Dermis microvascular lymphatic vessel endothelial cell (primary cell): ENCODE data around the gene ING2. TPM values are rescaled to one million over a fixed set of nuclear protein-coding genes. Genes with fewer than 3 reads are reported as not detected.
"Not testable (repeated sequence)": the region's sequence is repeated elsewhere in the genome, so short reads cannot be mapped to it uniquely, and the experiment has no call there.

Experiments used
- DNase-seq, 2 donors: peaks; one replicate each; pipeline versions ENCODE4 v3.0.0 to v3.0.0-alpha.2; 2010; ENCODE audit warnings: low read depth in 2 of 2
- total RNA-seq: library from RNA; depleted of rRNA; stranded (reverse); fragments of >200 nt; gene quantifications from 2 replicates; pipeline ENCODE4 v1.2.1, GENCODE V29; 2014

Gene ING2, protein sequence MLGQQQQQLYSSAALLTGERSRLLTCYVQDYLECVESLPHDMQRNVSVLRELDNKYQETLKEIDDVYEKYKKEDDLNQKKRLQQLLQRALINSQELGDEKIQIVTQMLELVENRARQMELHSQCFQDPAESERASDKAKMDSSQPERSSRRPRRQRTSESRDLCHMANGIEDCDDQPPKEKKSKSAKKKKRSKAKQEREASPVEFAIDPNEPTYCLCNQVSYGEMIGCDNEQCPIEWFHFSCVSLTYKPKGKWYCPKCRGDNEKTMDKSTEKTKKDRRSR
- total RNA-seq = 2.6 and 4.0 TPM in 2 replicates

DNA sequence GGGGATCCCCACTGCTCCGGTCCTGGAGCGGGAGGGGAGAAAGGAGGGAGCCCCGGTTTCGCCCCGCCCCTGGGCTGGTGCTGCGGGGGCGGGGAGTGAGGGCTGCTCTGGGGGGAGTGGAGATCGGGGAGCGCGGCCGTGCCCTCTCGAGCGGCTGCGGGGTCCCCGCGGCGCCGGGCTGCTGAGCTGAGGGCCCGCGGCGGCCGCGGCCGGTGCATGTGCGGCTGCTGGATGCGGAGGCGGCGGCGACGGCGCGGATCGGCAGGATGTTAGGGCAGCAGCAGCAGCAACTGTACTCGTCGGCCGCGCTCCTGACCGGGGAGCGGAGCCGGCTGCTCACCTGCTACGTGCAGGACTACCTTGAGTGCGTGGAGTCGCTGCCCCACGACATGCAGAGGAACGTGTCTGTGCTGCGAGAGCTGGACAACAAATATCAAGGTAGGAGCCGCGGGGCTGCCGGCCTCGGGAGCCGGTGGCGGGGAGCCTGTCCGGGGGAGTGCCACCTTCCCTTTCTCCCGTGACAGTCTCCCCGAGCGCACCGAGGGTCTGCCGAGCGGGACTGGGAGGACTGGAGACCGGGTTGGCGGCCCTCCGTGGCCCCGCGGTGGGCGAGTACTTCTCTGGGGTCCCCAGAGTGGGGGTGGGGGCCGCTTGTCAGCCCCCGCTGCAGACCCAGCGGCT is at the start of gene ING2:
ING2 (plus strand) TSS at position 129 of the 681 bp plus-strand sequence; CDS start at position 267, 138 bp downstream.
- peak in 1 of 2 donors; percentile 76 for DNase-seq

DNA sequence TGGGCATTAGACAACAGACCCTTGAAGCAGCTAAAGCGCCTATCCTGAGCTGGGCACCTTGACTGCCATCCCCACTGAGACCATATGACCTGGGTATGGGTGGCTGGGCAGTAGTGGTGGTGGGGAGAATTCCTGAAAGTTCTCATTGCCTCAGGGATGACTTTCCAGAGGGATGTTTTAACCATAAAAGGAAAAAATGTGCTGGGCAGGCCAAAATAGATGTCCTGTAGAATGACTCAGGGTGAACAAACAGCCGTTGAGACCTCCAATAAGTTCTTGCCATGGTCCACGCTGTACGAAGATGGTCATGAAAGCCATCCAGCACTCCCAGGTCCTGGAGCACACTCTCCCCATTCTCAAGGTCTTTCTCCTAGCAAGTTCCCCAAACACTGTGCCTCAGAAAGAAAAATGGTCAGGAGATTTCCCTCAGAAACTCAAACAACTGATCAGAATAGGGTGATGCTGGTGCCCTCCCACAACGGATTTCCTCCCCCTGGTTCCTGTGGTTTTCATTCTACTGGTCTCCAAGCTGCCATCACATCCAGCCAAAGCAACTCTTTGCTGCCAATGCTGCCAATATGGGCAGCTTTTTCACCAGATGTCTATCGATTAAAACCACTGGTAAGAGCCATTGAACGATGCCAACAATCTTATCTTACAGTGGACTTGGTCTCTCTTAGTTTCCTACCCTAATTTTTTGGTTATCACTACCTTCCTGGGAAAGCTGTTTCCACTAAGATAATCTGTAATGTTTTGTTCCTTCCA is 49.2 kb upstream of the ING2 start:
- DNase-seq = no peak

DNA sequence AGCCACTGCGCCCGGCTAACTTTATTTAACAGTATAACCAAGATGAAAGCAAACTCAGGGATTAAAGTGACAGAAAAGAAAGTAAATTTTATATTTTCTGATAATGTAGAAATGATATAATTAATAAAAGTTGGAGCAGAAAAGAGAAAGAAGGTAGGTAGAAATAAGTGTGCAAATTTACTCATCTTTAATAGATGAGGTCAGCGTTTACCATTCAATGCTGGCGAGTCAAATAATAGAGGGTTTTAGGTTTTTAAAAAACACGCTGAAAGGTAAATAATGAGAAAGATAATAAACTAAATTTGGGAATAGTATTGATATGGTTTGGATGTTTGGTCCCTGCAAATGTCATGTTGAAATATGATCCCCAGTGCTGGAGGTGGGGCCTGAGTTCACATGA is 46.9 kb upstream of the ING2 start:
- DNase-seq = no peak

DNA sequence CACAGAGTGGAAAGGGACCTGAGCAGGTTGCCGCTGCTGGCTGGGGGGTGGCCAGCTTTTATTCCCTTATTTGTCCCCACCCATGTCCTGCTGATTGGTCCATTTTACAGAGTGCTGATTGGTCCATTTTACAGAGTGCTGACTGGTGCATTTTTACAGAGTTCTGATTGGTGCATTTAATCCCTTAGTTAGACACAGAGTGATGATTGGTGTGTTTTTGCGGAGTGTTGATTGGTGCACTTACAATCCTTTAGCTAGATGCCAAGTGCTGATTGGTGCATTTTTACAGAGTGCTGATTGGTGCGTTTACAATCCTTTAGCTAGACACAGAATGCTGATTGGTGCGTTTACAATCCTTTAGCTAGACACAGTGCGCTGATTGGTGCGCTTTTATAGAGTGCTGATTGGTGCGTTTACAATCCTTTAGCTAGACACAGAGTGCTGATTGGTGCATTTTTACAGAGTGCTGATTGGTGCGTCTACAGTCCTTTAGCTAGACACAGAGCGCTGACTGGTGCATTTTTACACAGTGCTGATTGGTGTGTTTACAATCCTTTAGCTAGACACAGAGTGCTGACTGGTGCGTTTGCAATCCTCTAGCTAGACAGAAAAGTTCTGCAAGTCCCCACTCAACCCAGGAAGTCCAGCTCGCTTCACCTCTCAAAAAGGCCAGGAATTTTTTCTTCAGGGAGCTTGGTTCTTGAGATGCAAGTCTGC is 40.8 kb upstream of the ING2 start:
- not testable (repeated sequence) for DNase-seq

DNA sequence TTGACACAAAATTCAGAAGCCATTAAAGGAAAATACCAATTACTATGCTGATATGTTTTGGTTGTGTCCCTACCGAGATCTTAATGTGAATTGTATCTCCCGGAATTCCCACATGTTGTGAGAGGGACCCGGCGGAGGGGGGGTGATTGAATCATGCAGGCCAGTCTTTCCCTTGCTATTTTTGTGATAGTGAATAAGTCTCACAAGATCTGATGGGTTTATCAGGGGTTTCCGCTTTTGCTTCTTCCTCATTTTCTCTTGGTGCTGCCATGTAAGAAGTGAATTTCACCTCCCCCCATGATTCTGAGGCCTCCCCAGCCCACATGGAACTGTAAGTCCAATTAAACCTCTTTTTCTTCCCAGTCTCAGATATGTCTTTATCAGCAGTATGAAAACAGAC is 39.0 kb upstream of the ING2 start:
- not testable (repeated sequence) for DNase-seq

DNA sequence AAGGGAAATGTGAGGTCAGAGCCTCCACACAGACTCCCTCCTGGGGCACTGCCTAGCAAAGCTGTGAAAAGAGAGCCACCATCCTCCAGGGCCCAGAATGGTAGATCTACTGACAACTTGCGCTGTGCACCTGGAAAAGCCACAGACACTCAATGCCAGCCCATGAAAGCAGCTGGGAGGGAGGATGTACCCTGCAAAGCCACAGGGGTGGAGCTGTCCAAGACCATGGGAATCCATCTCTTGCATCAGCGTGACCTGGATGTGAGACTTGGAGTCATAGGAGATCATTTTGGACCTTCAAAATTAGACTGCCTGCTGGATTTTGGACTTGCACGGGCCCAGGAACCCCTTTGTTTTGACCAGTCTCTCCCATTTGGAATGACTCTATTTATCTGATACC is 37.6 kb upstream of the ING2 start:
- no peak for DNase-seq

DNA sequence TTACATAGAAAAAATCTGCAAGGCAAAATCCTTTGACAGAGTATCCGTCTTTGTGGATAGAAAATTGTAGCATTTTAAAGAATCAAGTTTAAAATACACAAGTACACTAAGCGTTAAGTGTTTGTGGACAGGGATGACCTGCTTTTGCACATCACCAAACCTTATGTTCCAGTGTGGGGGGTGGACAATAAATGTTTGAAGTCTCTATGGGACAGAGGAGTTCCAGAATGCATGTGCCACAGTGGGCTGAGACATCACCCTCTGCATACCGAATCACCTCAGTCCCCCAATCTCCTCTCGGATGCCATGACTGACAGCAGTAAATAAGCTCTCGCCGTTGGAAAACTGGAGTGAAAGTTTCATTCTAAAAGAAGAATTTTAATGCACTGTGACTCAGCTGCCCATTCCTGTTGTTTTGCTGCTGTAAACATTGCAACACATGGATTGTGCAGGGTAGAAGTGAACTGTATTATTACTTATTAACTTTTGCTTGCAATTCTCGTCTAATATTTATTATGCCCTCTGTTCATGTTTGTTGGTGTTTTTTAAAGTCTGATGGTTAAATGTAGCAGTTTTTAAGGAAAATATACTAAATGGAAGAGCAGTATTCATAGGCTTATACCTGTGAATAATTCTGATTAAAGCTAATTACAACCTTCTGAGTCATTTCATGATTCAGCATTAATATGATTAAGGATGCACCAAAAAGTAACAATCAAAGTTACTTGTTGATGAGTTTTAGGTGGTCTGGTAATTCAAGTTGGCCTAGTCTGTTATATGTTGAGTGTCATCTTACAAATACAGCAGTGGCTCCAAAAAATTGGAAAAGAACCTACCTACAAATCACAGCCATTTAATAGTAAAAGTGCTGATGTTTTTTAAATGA is 36.4 kb upstream of the ING2 start:
- no peak for DNase-seq

DNA sequence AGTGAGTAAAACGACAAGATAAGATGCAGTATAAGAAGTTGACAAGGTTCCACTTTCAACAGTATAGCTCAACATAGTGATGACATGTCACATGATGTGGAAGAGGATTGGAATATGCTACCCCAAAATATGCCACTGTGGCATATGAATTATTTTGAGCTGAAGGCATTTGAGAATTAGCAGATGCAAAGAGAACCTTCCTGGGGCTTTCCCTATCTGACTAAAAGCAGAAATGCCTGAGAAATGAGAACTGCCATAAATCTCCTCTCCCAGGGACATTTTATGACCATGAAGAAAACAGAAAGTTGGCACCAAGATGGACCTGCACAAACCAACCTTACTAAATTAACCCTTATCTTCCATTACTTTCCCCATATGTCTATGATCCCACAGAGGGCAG is 35.6 kb upstream of the ING2 start:
- no peak for DNase-seq

DNA sequence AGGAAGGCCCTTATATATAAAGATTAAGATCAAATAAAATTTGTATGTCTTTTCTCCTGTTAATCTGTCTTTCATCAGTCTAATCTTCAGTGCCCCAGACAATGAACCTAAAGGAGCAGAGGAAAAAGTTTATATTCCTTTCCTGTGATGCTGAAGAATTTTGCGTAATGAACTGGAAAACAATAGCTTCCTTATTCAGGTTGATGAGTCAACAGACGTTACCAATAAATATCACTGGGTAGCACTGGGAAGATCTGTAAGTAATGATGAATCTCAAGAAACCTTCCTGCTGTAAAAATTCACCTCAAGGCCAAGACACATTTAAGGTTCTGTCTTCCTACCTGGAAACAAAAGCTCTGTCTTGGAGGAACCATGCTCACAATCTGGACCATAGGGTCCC is 34.9 kb upstream of the ING2 start:
- DNase-seq = peak in 1 of 2 donors; percentile 22

DNA sequence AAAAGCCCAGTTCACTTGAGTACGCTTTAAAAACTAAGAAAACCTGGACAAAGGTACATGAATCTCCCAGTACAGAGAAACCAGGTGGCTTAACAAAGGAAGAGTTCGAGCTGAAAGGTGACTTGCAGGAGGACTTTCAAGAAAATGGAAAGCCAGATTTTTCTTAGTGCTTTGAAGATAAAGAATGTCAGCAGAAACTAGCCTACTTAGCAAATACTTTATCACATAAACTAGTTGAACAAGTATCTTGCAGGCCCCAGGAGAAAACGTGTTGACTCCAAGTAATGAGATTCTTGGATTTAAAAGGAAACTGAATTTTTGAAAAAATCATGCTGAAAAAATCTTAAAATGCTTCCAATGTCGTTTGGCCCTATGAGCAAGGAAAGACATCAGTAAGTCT is 34.0 kb upstream of the ING2 start:
- no peak for DNase-seq

DNA sequence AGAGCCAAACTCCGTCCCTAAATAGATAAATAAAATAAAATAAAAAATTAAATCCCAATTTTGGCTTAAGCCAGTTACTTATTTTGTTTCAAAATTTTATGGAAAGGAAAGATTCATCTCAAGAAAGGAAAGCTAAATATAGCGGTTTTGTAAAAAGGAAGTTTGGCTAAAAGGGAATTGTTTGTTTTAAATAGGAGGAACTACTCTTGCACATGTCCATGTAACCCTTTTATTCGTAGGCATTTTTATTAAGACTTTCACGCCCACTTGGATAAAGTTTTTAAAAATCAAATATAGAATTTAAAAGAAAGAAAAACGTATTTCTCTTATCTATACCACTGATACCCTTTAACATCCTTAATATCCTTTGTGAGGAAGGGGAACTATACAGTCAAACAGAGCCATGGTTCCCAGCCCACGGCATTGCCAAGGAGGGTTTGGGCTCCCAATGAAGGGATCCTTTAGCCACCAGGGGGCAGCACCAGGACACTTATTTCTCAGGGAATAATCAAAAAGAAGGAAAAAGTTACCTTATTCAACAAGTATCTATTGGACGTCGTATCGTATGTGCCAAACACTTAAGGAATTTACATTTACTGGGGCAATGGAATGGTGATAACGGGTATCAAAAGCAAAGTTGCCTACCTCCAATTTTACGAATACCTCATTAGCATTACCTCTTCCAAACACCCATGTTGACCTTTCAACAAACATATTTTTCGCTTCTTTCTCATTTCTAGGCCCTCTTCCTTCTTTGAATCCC is 32.7 kb upstream of the ING2 start:
- peak; percentile 41 to 73 for DNase-seq

DNA sequence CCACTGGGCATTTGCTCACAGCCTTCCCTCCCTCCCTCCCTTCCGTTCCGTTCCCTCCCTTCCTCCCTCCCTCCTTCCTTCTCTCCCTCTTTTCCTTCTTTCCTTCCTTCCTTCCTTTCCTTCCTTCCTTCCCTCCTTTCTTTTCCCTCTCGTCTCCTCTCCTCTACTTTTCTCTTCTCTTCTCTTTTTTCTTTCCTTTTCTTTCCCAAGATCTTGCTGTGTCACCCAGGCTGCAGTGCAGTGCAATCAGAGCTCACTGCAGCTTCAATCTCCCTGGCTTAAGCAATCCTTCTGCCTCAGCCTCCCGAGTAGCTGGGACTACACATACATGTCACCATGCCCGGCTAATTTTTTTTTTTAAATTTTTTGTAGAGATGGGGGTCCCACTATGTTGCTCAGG is 26.7 kb upstream of the ING2 start:
- DNase-seq = no peak

DNA sequence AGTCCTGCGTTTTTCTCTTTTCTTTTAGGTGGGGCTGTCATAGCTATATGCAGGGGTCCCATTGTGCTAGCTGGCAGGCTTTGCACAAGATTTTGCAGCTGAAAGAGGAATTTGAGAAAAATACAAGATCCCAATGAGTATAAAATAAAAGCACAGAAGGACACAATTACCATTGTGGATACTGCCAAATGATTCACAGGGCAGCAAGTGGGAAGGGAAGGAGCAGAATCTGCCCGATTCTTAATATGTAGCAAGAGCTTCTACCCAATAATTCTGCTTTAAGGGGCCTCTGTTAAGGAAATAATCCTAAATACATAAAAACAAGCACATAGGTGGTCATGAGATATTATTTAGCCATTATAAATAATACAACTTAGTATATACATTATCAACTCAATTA is 25.9 kb upstream of the ING2 start:
- DNase-seq = no peak

DNA sequence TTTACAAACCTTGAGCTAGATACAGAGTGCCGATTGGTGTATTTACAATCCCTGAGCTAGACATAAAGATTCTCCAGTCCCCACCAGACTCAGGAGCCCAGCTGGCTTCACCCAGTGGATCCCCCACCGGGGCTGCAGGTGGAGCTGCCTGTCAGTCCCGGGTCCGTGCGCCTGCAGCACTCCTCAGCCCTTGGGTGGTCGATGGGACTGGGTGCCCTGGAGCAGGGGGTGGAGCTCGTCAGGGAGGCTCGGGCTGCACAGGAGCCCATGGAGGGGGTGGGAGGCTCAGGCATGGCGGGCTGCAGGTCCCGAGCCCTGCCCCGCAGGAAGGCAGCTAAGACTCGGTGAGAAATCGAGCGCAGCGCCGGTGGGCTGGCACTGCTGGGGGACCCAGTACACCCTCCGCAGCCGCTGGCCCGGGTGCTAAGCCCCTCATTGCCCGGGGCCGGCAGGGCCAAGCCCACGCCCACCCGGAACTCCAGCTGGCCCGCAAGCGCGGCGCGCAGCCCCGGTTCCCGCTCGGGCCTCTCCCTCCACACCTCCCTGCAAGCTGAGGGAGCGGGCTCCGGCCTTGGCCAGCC is 22.3 kb upstream of the ING2 start:
- not testable (repeated sequence) for DNase-seq

DNA sequence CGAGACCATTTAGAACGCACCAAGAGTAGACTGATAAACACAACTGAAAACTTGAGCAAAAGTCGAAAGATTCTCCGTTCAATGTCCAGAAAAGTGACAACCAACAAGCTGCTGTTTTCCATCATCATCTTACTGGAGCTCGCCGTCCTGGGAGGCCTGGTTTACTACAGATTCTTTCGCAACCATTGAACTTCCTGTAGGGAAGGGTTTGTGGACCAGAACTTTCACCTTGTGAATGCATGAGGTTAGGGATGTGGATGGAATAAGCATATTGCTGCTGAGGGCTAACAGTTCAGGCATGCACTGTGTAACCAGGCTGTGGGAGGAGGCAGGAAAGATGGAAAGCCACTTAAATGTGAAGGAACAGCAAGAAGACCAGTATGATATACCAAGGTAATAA is 20.9 kb upstream of the ING2 start:
- DNase-seq = no peak

DNA sequence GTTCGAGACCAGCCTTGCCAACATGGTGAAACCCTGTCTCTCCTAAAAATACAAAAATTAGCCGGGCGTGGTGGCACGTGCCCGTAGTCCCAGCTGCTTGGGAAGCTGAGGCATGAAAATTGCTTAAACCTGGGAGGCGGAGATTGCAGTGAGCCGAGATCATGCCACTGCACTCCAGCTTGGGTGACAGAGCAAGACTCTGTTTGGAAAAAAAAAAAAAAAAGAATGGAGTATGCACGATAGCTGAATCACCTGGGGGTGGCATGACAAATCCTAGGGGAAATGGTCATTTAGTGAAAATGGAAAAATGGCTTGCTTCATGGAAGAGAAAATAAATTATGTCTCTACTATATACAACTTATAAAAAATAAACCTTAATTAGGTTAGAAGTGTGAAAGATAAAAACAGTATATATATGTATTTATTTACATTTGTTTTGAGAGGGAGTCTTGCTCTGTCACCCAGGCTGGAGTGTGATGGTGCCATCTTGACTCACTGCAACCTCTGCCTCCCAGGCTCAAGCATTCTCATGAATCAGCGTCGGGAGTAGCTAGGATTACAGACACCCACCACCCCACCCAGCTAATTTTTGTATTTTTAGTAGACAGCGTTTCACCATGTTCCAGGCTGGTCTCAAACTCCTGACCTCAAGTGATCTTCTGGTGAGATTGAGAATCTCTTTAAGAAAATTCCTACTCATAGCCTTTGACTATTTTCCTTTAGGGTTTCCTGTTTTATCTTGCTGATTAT is 19.3 kb upstream of the ING2 start:
- DNase-seq = no peak

DNA sequence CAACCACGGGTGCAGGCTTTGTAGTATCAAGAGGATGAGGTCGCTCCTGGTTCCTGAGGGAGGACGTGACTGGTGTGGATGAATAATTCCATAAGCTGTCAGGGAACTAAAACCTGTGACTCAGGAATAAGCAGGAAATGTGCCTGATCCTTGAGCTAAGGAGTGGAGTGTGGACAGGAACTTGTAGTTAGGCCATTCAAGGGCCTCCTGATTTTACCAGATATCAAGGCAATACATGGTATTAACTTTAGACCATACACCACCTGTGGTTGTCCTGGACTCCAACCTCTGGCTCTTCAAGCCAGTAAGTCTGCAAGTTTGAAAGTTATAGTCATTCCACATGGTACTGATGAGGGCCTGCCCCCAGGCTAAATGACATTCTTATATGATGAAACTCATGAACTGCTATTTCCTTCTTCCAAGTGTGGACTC is 12.1 kb upstream of the ING2 start:
- DNase-seq = no peak

DNA sequence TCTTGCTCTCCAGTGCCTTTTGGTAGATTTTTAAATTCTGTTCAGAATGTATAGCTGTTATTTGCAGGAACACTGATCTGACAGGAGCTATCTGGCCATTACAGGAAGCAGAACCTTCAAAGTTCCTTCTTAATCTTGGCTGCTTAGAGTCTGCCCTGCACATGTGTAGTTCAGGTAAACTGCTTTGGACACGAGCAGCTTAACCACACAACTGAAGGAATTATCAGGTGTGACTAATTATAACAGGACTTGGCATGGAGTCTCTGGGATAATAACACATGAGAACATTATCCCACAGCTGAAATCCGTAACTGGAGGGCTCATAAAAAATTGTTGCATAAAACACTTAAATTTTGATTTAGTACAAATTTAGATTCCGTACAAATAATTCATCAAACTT is 11.6 kb upstream of the ING2 start:
- no peak for DNase-seq

DNA sequence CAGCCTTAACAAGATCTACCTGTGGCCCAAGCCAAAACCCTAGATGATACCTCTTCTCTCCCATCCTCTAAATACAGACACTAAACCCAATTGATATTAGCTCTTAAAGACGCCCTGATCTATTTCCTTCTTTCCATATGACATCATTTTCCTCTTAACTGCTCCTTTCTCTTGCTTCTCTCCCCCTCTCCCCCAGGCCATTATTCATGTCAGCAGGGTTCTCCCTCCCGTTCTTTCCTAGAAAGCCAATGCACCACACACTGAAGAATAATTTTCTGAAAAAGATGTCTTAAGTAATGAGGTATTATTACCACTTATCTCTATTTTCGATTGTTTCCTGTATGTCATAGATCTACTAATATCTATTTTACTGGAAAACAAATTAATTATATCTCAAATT is 9.7 kb upstream of the ING2 start:
- no peak for DNase-seq
